Ishikawa (cell line): ENCODE data around the gene BMPER.

Source experiments
- CREB1 ChIP-seq: IDR thresholded peaks from 2 replicates; pipeline ENCODE4 v1.6.1; 2012; ENCODE audit warnings: low read depth
- EGR1 ChIP-seq: IDR thresholded peaks from 2 replicates; pipeline ENCODE4 v1.6.1; 2012
- EP300 ChIP-seq: IDR thresholded peaks from 2 replicates; pipeline ENCODE4 v1.6.1; 2012; ENCODE audit warnings: borderline replicate concordance
- FOXM1 ChIP-seq: IDR thresholded peaks from 2 replicates; pipeline ENCODE4 v1.6.1; 2012; ENCODE audit warnings: low read depth, borderline replicate concordance
- MAX ChIP-seq: IDR thresholded peaks from 2 replicates; pipeline ENCODE4 v1.6.1; 2012
- NFIC ChIP-seq: IDR thresholded peaks from 2 replicates; pipeline ENCODE4 v1.6.1; 2012
- RAD21 ChIP-seq: IDR thresholded peaks from 2 replicates; pipeline ENCODE4 v1.6.1; 2012; ENCODE audit warnings: low read depth
- REST ChIP-seq: IDR thresholded peaks from 2 replicates; pipeline ENCODE4 v1.6.1; 2012; ENCODE audit warnings: low read depth, mild to moderate bottlenecking
- TAF1 ChIP-seq: IDR thresholded peaks from 2 replicates; pipeline ENCODE4 v1.6.1; 2012; ENCODE audit warnings: low read depth, mild to moderate bottlenecking
- TCF12 ChIP-seq: IDR thresholded peaks from 2 replicates; pipeline ENCODE4 v1.6.1; 2012; ENCODE audit warnings: low read depth
- TEAD4 ChIP-seq: IDR thresholded peaks from 2 replicates; pipeline ENCODE4 v1.6.1; 2012
- USF1 ChIP-seq: IDR thresholded peaks from 2 replicates; pipeline ENCODE4 v1.6.1; 2012
- YY1 ChIP-seq: IDR thresholded peaks from 2 replicates; pipeline ENCODE4 v1.6.1; 2012; ENCODE audit warnings: low read depth
- ZBTB7A ChIP-seq: IDR thresholded peaks from 2 replicates; pipeline ENCODE4 v1.6.1; 2012; ENCODE audit warnings: low read depth

GRCh38 chr7:34025600-34025999 lies 120.3 kb downstream of the BMPER start:
- no peak for TF ChIP-seq EP300
- no peak for TF ChIP-seq EGR1
- no peak for TF ChIP-seq TAF1
- TF ChIP-seq ZBTB7A: no peak
- no peak for TF ChIP-seq YY1
- TF ChIP-seq CREB1: no peak
- TF ChIP-seq NFIC: no peak
- no peak for TF ChIP-seq MAX
- TF ChIP-seq TEAD4: no peak
- no peak for TF ChIP-seq USF1
- TF ChIP-seq REST: no peak
- TF ChIP-seq TCF12: no peak
- no peak for TF ChIP-seq FOXM1
- TF ChIP-seq RAD21: no peak
